ENCODE measurements around the gene SMIM13.

- no peak for TF ChIP-seq POLR2A (IDR thresholded peaks at IDR 0.05)
- TF ChIP-seq, protein P1, sequence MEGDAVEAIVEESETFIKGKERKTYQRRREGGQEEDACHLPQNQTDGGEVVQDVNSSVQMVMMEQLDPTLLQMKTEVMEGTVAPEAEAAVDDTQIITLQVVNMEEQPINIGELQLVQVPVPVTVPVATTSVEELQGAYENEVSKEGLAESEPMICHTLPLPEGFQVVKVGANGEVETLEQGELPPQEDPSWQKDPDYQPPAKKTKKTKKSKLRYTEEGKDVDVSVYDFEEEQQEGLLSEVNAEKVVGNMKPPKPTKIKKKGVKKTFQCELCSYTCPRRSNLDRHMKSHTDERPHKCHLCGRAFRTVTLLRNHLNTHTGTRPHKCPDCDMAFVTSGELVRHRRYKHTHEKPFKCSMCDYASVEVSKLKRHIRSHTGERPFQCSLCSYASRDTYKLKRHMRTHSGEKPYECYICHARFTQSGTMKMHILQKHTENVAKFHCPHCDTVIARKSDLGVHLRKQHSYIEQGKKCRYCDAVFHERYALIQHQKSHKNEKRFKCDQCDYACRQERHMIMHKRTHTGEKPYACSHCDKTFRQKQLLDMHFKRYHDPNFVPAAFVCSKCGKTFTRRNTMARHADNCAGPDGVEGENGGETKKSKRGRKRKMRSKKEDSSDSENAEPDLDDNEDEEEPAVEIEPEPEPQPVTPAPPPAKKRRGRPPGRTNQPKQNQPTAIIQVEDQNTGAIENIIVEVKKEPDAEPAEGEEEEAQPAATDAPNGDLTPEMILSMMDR (IDR thresholded peaks at IDR 0.05): no peak
Measured at GRCh38 chr6:11096109-11096508, 2.5 kb downstream of the SMIM13 start.

Measured in esophagus squamous epithelium (tissue), 4 donors.